K562 (cell line): ENCODE results near the gene GZMH.

Experiments used
- CTCF ChIP-seq, 3 experiments: IDR thresholded peaks in 2 of 3; conservative IDR thresholded peaks in 1 of 3; 2 replicates each; pipeline ENCODE4 v1.5.1; 2011 to 2012; ENCODE audit warnings: low read length in 3 of 3, mild to moderate bottlenecking in 3 of 3, control low read depth in 2 of 3, improper control_type of control experiment in 1 of 3, inconsistent platforms in 1 of 3, low read depth in 1 of 3, mixed read lengths in 1 of 3, moderate library complexity in 1 of 3; ENCODE audit not compliant: insufficient read depth in 2 of 3
- IRF2 ChIP-seq: sonication (generic); formaldehyde crosslinking; IDR thresholded peaks from 2 replicates; pipeline ENCODE4 v1.8.1; 2022; ENCODE audit warnings: mild to moderate bottlenecking, missing genetic modification reagents
- KDM1A ChIP-seq, 2 experiments: fragments of 450-650 bp; IDR thresholded peaks; 2 replicates each; pipeline ENCODE4 v1.6.1; 2016; ENCODE audit warnings: mild to moderate bottlenecking in 2 of 2
- MAFF ChIP-seq: IDR thresholded peaks from 2 replicates; pipeline ENCODE4 v1.6.1; 2012; ENCODE audit warnings: low read length, improper control_type of control experiment
- TCF7L2 ChIP-seq: fragments of 150-350 bp; IDR thresholded peaks from 2 replicates; pipeline ENCODE4 v1.6.1; 2016; ENCODE audit warnings: low read depth, mild to moderate bottlenecking, low read length, moderate library complexity
- TF ChIP-seq, protein P1 (sequence below): fragments of 250-450 bp; sonication (Bioruptor Pico); IDR thresholded peaks from 2 replicates; pipeline ENCODE4 v1.5.0; 2020; ENCODE audit warnings: mild to moderate bottlenecking, borderline replicate concordance

DNA sequence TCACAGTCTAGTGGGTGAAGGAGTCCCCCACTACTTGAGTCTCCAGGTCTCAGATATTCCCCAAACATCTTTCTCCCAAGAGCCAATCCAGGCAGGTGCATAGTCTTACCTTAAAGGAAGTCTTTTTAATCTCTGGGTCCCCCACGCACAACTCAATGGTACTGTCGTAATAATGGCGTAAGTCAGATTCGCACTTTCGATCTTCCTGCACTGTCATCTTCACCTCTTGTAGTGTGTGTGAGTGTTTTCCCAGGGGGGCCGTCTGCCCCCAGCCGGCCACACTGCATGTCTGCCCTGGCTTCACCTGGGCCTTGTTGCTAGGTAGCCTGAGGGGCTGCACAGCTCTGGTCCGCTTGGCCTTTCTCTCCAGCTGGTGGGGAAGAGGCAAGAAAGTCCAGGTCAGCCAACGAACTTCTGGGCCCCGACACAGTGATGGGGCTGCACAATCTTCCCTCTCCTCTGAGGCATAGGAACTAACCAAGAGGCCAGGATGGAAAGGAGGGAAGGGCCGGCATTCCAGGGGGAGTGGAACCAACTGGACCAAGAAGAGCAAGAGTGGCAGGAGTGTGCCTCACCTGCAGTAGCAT, 22.4 kb upstream of the GZMH start:
- no peak for TF ChIP-seq IRF2 (CRISPR knock-in tag)
- no peak for TF ChIP-seq CTCF (IDR thresholded peaks at IDR 0.05 in 2 of 3, conservative IDR thresholded peaks at IDR 0.05 in 1 of 3; ENCODE audit: insufficient read depth in 2 of 3, low read depth in 1 of 3, low read length in 3 of 3)
- TF ChIP-seq TCF7L2, result no peak
- TF ChIP-seq, protein P1, sequence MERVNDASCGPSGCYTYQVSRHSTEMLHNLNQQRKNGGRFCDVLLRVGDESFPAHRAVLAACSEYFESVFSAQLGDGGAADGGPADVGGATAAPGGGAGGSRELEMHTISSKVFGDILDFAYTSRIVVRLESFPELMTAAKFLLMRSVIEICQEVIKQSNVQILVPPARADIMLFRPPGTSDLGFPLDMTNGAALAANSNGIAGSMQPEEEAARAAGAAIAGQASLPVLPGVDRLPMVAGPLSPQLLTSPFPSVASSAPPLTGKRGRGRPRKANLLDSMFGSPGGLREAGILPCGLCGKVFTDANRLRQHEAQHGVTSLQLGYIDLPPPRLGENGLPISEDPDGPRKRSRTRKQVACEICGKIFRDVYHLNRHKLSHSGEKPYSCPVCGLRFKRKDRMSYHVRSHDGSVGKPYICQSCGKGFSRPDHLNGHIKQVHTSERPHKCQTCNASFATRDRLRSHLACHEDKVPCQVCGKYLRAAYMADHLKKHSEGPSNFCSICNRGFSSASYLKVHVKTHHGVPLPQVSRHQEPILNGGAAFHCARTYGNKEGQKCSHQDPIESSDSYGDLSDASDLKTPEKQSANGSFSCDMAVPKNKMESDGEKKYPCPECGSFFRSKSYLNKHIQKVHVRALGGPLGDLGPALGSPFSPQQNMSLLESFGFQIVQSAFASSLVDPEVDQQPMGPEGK (CRISPR knock-in tag), result no peak
- TF ChIP-seq MAFF, result no peak
- no peak for TF ChIP-seq KDM1A (IDR thresholded peaks at IDR 0.05)
